HG03565 (cell line): ENCODE data around the gene NDUFB8.
A peak's percentile ranks its signal among the peaks of the same experiment; 100 is the strongest.

Experiments
- ATAC-seq: cut with Tn5 transposase; IDR thresholded peaks from one replicate; pipeline ENCODE4 v1.9.1; 2021; ENCODE audit warnings: mild to moderate bottlenecking, moderate library complexity; ENCODE audit not compliant: unreplicated experiment

The NDUFB8 gene

GRCh38 chr10:100508691-100509150 lies 20.9 kb downstream of the NDUFB8 start:
- no peak for ATAC-seq

- no peak for ATAC-seq
Observed at GRCh38 chr10:100508266-100508665, 21.4 kb downstream of the NDUFB8 start.

- no peak for ATAC-seq
Observed at GRCh38 chr10:100507357-100507732, 22.3 kb downstream of the NDUFB8 start.

DNA sequence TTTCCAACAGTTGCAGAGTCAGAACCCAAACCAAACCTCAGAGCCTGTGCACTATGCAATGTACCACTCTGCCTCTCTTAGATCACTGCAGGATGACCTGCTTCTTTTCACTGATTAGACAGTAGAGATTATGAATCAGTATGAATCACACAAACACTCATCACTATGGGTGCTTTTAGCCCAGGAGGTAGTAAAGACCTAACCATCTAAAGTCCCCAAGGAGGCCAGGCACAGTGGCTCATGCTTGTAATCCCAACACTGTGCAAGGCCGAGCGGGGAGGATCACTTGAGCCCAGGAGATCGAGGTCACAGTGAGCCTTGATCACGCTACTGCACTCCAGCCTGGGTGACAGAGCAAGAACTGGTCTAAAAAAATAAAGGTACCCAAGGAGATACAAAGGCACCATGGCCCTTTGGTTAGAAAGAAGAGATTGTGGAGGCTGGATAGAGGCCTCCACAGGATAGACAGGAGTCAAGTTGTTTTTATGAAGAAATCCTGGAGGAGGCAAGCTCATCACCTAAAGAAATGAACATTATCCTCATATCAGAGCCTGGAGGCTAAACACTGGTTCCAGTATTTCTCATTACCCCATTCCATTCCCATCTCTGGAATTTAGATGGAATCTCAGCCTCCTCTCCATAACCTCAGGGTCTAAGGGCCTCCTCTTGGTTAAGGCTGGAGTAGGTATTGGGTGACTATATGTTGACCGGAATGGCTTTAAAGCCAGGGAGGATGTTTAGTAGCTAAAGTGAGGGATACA lies 22.9 kb downstream of the NDUFB8 start:
- ATAC-seq: no peak

- no peak for ATAC-seq
Observed at GRCh38 chr10:100505164-100505563, 24.5 kb downstream of the NDUFB8 start.

DNA sequence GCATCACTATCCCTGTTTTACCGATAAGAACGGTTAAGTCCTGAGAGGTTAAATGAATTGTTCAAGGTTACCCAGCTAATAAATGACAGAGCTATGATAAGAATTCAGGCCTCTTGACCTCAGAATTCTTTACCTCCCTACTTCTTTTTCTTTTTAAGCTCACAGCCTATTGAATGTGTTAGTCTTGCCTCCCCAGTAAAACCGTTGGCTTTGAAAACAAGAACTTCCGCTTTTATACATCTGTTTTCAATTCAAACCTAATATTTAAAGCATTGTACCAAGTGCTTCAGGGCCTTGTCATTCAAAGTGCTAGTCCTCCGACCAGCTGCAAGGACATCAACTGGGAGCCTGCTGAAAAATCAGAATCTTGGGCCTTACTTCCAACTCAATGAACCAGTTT lies 25.6 kb downstream of the NDUFB8 start:
- ATAC-seq: no peak

GRCh38 chr10:100502926-100503494 lies 26.7 kb downstream of the NDUFB8 start:
- no peak for ATAC-seq

GRCh38 chr10:100501423-100501822 lies 28.2 kb downstream of the NDUFB8 start:
- ATAC-seq: no peak

GRCh38 chr10:100498059-100498458 lies 31.6 kb downstream of the NDUFB8 start:
- ATAC-seq: no peak

- no peak for ATAC-seq
Observed at GRCh38 chr10:100496567-100496966, 33.1 kb downstream of the NDUFB8 start.

DNA sequence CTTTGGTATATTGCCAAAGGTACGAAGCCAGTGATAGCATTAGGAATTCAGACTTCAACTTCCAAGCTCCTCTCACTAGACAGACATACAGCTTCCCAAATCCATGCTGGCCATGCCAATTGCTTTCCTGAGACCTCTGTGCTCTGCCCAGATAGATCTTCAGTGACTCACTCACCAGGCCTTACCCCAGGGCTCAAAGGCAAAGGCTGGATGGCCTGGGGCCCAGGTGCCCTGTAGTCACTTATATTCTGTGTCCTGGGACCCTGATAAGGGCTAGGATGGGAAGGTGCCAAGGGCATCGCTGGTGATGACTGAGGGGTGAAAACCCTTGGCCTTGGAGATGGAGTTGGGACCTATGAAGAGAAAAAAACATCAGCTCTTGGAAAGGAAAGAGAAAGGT lies 39.1 kb downstream of the NDUFB8 start:
- ATAC-seq: no peak

GRCh38 chr10:100489396-100489795 lies 40.3 kb downstream of the NDUFB8 start:
- ATAC-seq: no peak

DNA sequence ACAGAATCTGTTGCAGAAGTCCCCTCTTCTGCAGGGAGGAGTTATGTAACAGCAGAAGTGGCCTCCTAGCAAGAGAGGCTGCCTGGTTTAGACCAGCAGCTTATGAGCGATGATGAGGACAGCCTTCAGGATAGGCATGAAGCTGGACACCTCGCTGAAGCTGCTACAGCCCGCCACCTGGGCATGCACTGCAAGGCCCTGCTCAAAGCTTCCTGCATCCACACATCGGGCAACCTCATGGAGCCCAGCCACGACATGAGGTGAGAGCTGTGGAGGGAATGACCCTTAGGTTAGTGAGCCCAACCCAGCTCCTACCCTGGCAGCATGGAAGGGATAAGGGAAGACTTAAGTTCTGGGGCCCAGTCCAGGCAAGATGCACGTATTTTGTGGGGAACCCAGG lies 42.1 kb downstream of the NDUFB8 start:
- ATAC-seq: no peak

- ATAC-seq: no peak
Observed at GRCh38 chr10:100485801-100486495, 43.7 kb downstream of the NDUFB8 start.

DNA sequence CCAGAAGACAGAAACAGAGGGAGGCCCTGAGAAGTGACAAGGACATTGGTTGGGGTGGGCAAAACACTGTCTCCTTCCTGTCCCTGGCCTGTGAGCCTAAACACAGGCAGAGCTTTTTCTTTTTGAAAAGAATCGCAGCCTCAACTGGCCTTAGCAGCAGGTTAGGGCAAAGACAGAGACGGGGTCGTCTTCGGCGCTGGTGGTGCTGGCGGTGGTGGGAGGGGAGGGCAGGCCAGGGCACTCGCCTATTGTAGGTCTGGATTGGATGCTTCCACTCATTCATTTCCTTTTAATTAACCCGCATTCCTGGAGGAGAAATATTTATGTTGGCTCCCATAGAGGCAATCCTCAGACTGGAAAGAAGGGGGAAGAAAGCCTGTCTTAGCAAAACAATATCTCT lies 44.3 kb downstream of the NDUFB8 start:
- no peak for ATAC-seq

DNA sequence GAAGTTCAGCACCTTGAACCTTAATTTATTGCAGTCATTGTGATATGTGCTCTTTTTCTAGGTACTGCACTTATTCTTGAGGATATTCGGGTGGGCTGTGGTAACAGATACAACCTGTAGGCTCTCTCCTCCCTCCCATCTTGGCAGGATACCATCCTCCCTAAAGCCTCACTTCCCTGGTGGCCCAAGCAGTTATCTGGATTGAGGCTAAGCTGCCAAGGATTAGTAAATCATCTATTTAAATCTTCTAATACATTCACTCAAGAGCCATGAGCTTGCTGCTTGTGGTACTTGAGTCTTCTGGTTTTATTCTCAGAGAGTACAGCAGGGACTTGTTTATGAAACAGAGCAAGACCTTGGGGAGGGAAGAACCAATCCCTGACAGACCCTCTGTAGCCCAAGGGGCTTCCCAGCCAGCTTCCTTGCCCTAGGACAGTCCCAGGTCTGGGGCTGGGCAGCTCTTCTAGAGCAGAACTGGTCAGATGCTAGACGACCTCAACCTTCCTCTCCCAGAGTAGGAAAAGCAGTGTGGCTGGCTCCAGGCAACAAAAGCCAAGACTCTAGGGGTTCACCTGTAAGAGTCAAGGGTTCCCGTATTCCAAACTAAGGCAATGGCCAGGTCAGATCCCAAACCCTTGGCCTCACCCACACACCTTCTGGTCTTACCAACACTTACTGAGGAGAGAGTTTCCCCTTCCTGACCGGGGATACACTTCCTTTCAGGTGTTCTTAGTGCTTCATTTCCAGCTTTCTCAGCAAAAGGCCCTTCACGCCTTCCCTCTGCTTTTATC lies 45.6 kb downstream of the NDUFB8 start:
- no peak for ATAC-seq

DNA sequence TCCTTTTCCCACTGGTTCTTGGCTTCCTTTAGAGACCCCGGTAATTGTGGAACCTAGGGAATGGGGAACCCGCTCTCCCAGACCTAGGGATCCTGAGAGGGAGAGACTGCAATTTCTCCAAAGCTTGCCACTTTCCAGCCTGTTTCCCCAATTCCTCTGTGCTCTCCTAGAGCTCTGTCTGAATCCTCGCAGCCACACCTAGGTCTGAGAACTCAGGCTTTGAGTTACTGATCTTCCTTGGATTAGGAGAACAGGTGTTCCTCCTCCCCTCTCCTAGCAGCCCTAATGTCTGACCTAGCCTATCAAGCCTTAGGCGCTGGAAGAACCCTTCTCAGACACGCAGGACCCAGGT lies 46.9 kb downstream of the NDUFB8 start:
- ATAC-seq: no peak

GRCh38 chr10:100482181-100482833 lies 47.4 kb downstream of the NDUFB8 start:
- no peak for ATAC-seq

DNA sequence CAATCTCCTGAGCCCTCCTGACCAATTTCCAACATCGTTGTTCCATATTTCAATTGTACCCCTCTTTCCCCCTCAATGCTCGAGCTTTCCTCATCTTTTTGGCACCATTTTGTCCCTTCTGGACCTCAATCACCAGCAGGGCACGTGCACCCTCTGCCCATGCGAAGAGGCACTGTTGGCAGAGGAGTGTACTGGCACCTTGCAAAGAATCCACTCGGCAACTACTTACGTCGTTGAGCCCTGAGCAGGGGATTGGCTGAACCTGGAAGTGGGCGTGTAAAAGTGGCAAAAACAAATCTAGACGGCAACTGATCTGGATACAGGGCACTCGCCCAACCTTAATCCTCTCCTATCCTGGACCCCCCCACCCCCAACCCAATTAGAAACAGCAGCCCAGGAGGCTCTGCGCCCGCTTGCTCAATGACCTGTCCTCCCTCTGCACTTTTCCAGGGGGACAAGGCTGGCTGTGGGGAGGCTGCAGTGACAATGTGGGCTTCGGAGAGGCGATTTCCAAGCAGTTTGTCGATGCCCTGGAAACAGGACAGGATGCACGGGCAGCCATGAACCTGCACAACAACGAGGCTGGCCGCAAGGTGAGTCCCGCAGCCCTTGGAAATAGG lies 48.1 kb downstream of the NDUFB8 start:
- ATAC-seq: peak; percentile 99

GRCh38 chr10:100480002-100480401 lies 49.7 kb downstream of the NDUFB8 start:
- ATAC-seq: no peak
